ENCODE measurements around the gene NRP1.

NRP1 gene

GRCh38 chr10:33249137-33249536 is 85.3 kb downstream of the NRP1 start:
- no peak for DNase-seq (ENCODE audit: extremely low read depth, insufficient read length)
- H3K36me3 ChIP-seq (ENCODE audit: control insufficient read depth, insufficient read depth, low read length), result no peaks in the 10 kb centered on the region
- no peak overlapping the region for H3K4me3 ChIP-seq (replicated peaks; ENCODE audit: low read depth, low read length)
- TF ChIP-seq CTCF (IDR thresholded peaks at IDR 0.05; ENCODE audit: insufficient read depth, low read length, poor library complexity, severe bottlenecking), result no peak
- H3K27me3 ChIP-seq (replicated peaks; ENCODE audit: control insufficient read depth, insufficient read depth, low read length), result no peaks in the 10 kb centered on the region

- no peak for TF ChIP-seq CTCF (IDR thresholded peaks at IDR 0.05; ENCODE audit: insufficient read depth, low read length, poor library complexity, severe bottlenecking)
- no peak for DNase-seq (ENCODE audit: extremely low read depth, insufficient read length)
- H3K36me3 ChIP-seq (ENCODE audit: control insufficient read depth, insufficient read depth, low read length), result no peaks in the 10 kb centered on the region
- H3K4me3 ChIP-seq (replicated peaks; ENCODE audit: low read depth, low read length), result no peak overlapping the region
- H3K27me3 ChIP-seq (replicated peaks; ENCODE audit: control insufficient read depth, insufficient read depth, low read length), result no peaks in the 10 kb centered on the region
Measured at GRCh38 chr10:33248638-33249037, 85.8 kb downstream of the NRP1 start.

GRCh38 chr10:33247221-33247922 is 87.1 kb downstream of the NRP1 start:
- no peaks in the 10 kb centered on the region for H3K36me3 ChIP-seq (ENCODE audit: control insufficient read depth, insufficient read depth, low read length)

GRCh38 chr10:33245343-33245742 is 89.1 kb downstream of the NRP1 start:
- no peak for TF ChIP-seq CTCF (IDR thresholded peaks at IDR 0.05; ENCODE audit: insufficient read depth, low read length, poor library complexity, severe bottlenecking)
- Histone ChIP-seq H3K36me3 (ENCODE audit: control insufficient read depth, insufficient read depth, low read length) (no peaks in the 10 kb centered on the region), H3K27me3 (replicated peaks; ENCODE audit: control insufficient read depth, insufficient read depth, low read length) (no peaks in the 10 kb centered on the region), H3K4me3 (replicated peaks; ENCODE audit: low read depth, low read length) (no peak overlapping the region)
- DNase-seq (ENCODE audit: extremely low read depth, insufficient read length), result no peak

More at GRCh38 chr10:33247221-33247922, 87.1 kb downstream of the NRP1 start:
- no peak for TF ChIP-seq CTCF (IDR thresholded peaks at IDR 0.05; ENCODE audit: insufficient read depth, low read length, poor library complexity, severe bottlenecking)
- DNase-seq (ENCODE audit: extremely low read depth, insufficient read length), result no peak
- no peaks in the 10 kb centered on the region for H3K27me3 ChIP-seq (replicated peaks; ENCODE audit: control insufficient read depth, insufficient read depth, low read length)
- H3K4me3 ChIP-seq (replicated peaks; ENCODE audit: low read depth, low read length), result no peak overlapping the region

- Histone ChIP-seq H3K27me3 (replicated peaks; ENCODE audit: control insufficient read depth, insufficient read depth, low read length) (no peaks in the 10 kb centered on the region), H3K36me3 (ENCODE audit: control insufficient read depth, insufficient read depth, low read length) (no peaks in the 10 kb centered on the region), H3K4me3 (replicated peaks; ENCODE audit: low read depth, low read length) (no peak overlapping the region)
- no peak for TF ChIP-seq CTCF (IDR thresholded peaks at IDR 0.05; ENCODE audit: insufficient read depth, low read length, poor library complexity, severe bottlenecking)
- DNase-seq (ENCODE audit: extremely low read depth, insufficient read length), result no peak
Measured at GRCh38 chr10:33244354-33244967, 90.0 kb downstream of the NRP1 start.

All from GM06990 (cell line).